Measurements from ENCODE around the gene MTNR1B. TPM values are rescaled to one million over a fixed set of nuclear protein-coding genes. Genes with fewer than 3 reads are reported as not detected.

MTNR1B gene
- total and polyA plus RNA-seq, 4 donors, result not detected

DNA sequence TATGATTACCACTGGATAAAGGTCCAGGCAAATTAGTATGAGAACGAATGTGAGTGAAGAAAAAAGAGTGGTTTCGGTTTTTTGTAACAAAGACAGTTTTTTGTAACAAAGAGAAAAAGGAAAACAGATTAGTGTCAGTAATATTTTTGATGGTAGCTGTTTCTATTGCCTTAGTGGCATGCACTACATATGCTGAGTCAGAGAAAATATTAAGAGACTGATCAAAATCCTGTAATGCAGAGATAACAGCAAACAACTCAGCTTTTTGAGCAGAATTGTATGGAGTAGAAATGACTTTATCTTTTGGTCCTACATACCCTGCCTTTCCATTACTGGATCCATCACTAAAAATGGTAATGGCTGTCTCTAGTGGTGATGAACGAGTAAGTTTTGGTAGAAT, 22.7 kb upstream of the MTNR1B start:
- H3K9me3 ChIP-seq (ENCODE audit: control insufficient read depth, low read length), result peaks cover 5% of the 10 kb centered on the region
- H3K4me1 ChIP-seq (ENCODE audit: control insufficient read depth in 1 of 2, insufficient read depth in 2 of 2, low read length in 2 of 2), result no peaks in the 10 kb centered on the region
- DNase-seq (no peak), ATAC-seq (ENCODE audit: low FRiP score) (no peak)
- intact Hi-C loops (cut with DNase I), result loop anchor here in 1 of 2 donors (10.0 kb wide), 2 partner anchors 118 to 218 kb away; no protein-coding TSS in a partner anchor
- no peak overlapping the region for H3K4me3 ChIP-seq (ENCODE audit: low read length in 2 of 2)
- peaks cover 0 to 1% of the 10 kb centered on the region in 2 donors for H3K27me3 ChIP-seq (ENCODE audit: control insufficient read depth in 1 of 2, insufficient read depth in 2 of 2, low read length in 1 of 2)
- 73 to 79% methylated on average over 3 of the region's 3 CpGs for whole genome bisulfite sequencing, 2 donors
- no peaks in the 10 kb centered on the region for H3K36me3 ChIP-seq (ENCODE audit: control insufficient read depth in 1 of 2, insufficient read depth in 2 of 2, low read length in 1 of 2)
- no peak overlapping the region for H3K27ac ChIP-seq (ENCODE audit: low read depth in 1 of 2, low read length in 2 of 2)

DNA sequence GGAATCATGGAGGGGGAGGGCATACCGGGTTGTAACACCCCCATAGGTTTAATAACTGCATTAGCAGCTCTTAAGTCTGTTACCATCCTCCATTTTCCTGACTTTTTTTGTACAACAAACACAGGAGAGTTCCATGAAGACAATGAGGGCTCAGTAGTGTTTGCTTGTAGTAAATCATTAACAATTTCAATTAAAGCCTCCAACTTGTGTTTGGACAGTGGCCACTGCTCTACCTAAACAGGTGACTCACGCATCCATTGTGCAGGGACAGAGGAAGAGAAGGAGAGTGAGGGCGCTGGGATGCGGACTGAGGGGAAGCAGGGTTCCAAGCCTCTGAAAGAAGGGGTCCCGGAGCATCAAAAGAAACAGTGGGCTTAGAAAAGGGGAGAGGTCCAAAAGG, 21.3 kb upstream of the MTNR1B start:
- no peak for ATAC-seq (ENCODE audit: low FRiP score)
- H3K27ac ChIP-seq (ENCODE audit: low read depth in 1 of 2, low read length in 2 of 2), result no peak overlapping the region
- no peak for DNase-seq
- WGBS, 2 donors, result 85 to 86% methylated on average over 5 of the region's 5 CpGs
- H3K4me1 ChIP-seq (ENCODE audit: control insufficient read depth in 1 of 2, insufficient read depth in 2 of 2, low read length in 2 of 2), result no peaks in the 10 kb centered on the region
- H3K9me3 ChIP-seq (ENCODE audit: control insufficient read depth, low read length), result peaks cover 5% of the 10 kb centered on the region
- peaks cover 0 to 1% of the 10 kb centered on the region in 2 donors for H3K27me3 ChIP-seq (ENCODE audit: control insufficient read depth in 1 of 2, insufficient read depth in 2 of 2, low read length in 1 of 2)
- no peaks in the 10 kb centered on the region for H3K36me3 ChIP-seq (ENCODE audit: control insufficient read depth in 1 of 2, insufficient read depth in 2 of 2, low read length in 1 of 2)
- intact Hi-C loops (cut with DNase I), result loop anchor here in 1 of 2 donors (10.0 kb wide), 2 partner anchors 117 to 217 kb away; no protein-coding TSS in a partner anchor
- H3K4me3 ChIP-seq (ENCODE audit: low read length in 2 of 2), result no peak overlapping the region

DNA sequence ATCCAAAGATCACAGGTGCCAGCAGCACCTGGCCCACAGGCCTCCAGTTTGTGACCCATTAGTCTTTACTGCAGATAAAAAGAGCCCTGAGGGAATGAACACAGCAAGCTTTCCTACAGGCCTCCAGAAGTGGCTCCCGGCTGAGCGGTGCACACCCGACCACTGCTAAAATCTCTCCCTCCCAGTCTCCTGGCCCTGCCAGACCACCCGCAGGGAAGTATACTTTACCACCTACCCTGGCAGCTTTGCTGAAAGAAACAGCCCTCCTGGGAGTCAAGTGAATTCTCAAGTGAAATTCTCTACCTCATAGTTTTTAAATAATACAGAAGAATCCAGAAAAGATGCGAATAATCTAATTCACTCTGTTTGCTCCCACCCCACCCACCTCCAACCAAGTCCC, 15.4 kb upstream of the MTNR1B start:
- no peak overlapping the region for H3K4me3 ChIP-seq (ENCODE audit: low read length in 2 of 2)
- intact Hi-C loops (cut with DNase I), result no loop called here
- DNase-seq (no peak), ATAC-seq (ENCODE audit: low FRiP score) (no peak)
- no peak overlapping the region for H3K27ac ChIP-seq (ENCODE audit: low read depth in 1 of 2, low read length in 2 of 2)
- H3K4me1 ChIP-seq (ENCODE audit: control insufficient read depth in 1 of 2, insufficient read depth in 2 of 2, low read length in 2 of 2), result no peaks in the 10 kb centered on the region
- WGBS, 2 donors, result 64 to 68% methylated on average over 5 of the region's 5 CpGs
- H3K9me3 ChIP-seq (ENCODE audit: control insufficient read depth, low read length), result peaks cover 2% of the 10 kb centered on the region
- peaks cover 0 to 1% of the 10 kb centered on the region in 2 donors for H3K27me3 ChIP-seq (ENCODE audit: control insufficient read depth in 1 of 2, insufficient read depth in 2 of 2, low read length in 1 of 2)
- no peaks in the 10 kb centered on the region for H3K36me3 ChIP-seq (ENCODE audit: control insufficient read depth in 1 of 2, insufficient read depth in 2 of 2, low read length in 1 of 2)

GRCh38 chr11:92955860-92956259, 13.6 kb upstream of the MTNR1B start:
- ATAC-seq (ENCODE audit: low FRiP score) (no peak), DNase-seq (no peak)
- H3K27ac ChIP-seq (ENCODE audit: low read depth in 1 of 2, low read length in 2 of 2), result no peak overlapping the region
- no peaks in the 10 kb centered on the region for H3K4me1 ChIP-seq (ENCODE audit: control insufficient read depth in 1 of 2, insufficient read depth in 2 of 2, low read length in 2 of 2)
- peaks cover 1% of the 10 kb centered on the region for H3K9me3 ChIP-seq (ENCODE audit: control insufficient read depth, low read length)
- H3K36me3 ChIP-seq (ENCODE audit: control insufficient read depth in 1 of 2, insufficient read depth in 2 of 2, low read length in 1 of 2), result no peaks in the 10 kb centered on the region
- H3K27me3 ChIP-seq (ENCODE audit: control insufficient read depth in 1 of 2, insufficient read depth in 2 of 2, low read length in 1 of 2), result peaks cover 0 to 1% of the 10 kb centered on the region in 2 donors
- intact Hi-C loops (cut with DNase I), result no loop called here
- no peak overlapping the region for H3K4me3 ChIP-seq (ENCODE audit: low read length in 2 of 2)

GRCh38 chr11:92960886-92961285, 8.6 kb upstream of the MTNR1B start:
- WGBS, 2 donors, result 39 to 49% methylated on average over 1 of the region's 1 CpG
- intact Hi-C loops (cut with DNase I), result no loop called here
- no peak for DNase-seq
- Histone ChIP-seq H3K4me1 (ENCODE audit: control insufficient read depth in 1 of 2, insufficient read depth in 2 of 2, low read length in 2 of 2) (no peaks in the 10 kb centered on the region), H3K9me3 (ENCODE audit: control insufficient read depth, low read length) (no peaks in the 10 kb centered on the region), H3K4me3 (ENCODE audit: low read length in 2 of 2) (no peak overlapping the region), H3K36me3 (ENCODE audit: control insufficient read depth in 1 of 2, insufficient read depth in 2 of 2, low read length in 1 of 2) (no peaks in the 10 kb centered on the region), H3K27ac (ENCODE audit: low read depth in 1 of 2, low read length in 2 of 2) (no peak overlapping the region), H3K27me3 (ENCODE audit: control insufficient read depth in 1 of 2, insufficient read depth in 2 of 2, low read length in 1 of 2) (no peaks in the 10 kb centered on the region)
- no peak for ATAC-seq (ENCODE audit: low FRiP score)

DNA sequence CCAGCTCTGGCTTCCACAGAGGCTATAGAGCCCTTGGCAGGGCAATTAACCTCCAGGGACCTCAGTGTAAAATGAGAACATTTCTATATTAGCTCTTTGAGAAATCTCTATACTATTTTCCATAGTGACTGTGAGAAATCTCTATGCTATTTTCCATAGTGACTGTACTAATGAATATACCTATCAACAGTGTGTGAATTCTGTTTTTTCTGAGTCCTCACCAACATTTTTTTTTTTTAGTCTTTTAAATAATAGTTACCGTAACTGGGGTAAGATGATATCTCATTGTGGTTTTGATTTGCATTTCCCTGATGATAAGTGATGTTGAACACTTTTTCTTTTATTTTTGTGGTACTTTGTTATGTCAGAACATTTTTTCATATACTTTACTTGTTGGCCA, 7.0 kb upstream of the MTNR1B start:
- no peak overlapping the region for H3K4me3 ChIP-seq (ENCODE audit: low read length in 2 of 2)
- H3K36me3 ChIP-seq (ENCODE audit: control insufficient read depth in 1 of 2, insufficient read depth in 2 of 2, low read length in 1 of 2), result no peaks in the 10 kb centered on the region
- no peaks in the 10 kb centered on the region for H3K27me3 ChIP-seq (ENCODE audit: control insufficient read depth in 1 of 2, insufficient read depth in 2 of 2, low read length in 1 of 2)
- ATAC-seq (ENCODE audit: low FRiP score), result no peak
- no peak overlapping the region for H3K27ac ChIP-seq (ENCODE audit: low read depth in 1 of 2, low read length in 2 of 2)
- 47 to 59% methylated on average over 1 of the region's 1 CpG for WGBS, 2 donors
- H3K4me1 ChIP-seq (ENCODE audit: control insufficient read depth in 1 of 2, insufficient read depth in 2 of 2, low read length in 2 of 2), result no peaks in the 10 kb centered on the region
- no peaks in the 10 kb centered on the region for H3K9me3 ChIP-seq (ENCODE audit: control insufficient read depth, low read length)
- intact Hi-C loops (cut with DNase I), result no loop called here
- no peak for DNase-seq

DNA sequence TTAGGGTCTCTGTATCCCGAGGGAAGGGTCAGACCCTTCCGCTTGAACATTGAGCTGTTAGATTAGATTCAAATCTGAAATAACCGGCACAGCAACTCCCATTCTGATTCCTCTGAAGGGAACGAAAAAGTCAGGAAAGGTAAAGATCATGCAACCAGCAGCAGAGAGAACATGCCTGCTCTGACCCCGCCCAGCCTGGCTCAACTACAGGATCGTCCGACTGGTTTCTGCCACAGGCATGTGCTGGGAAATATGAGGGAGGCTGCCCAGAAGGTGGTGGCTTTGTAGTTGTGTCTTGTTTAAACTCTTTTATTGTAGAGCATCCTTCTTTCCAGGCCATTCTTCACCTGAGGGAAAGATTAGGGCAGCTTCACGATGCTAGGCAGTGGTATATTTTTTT, 5.0 kb upstream of the MTNR1B start:
- Histone ChIP-seq H3K27ac (ENCODE audit: low read depth in 1 of 2, low read length in 2 of 2) (no peak overlapping the region), H3K4me1 (ENCODE audit: control insufficient read depth in 1 of 2, insufficient read depth in 2 of 2, low read length in 2 of 2) (no peaks in the 10 kb centered on the region), H3K36me3 (ENCODE audit: control insufficient read depth in 1 of 2, insufficient read depth in 2 of 2, low read length in 1 of 2) (no peaks in the 10 kb centered on the region), H3K9me3 (ENCODE audit: control insufficient read depth, low read length) (no peaks in the 10 kb centered on the region), H3K27me3 (ENCODE audit: control insufficient read depth in 1 of 2, insufficient read depth in 2 of 2, low read length in 1 of 2) (no peaks in the 10 kb centered on the region), H3K4me3 (ENCODE audit: low read length in 2 of 2) (no peak overlapping the region)
- DNase-seq, result no peak
- no peak for ATAC-seq (ENCODE audit: low FRiP score)
- WGBS, 2 donors, result 67 to 70% methylated on average over 8 of the region's 8 CpGs
- intact Hi-C loops (cut with DNase I), result no loop called here

- no peaks in the 10 kb centered on the region for H3K9me3 ChIP-seq (ENCODE audit: control insufficient read depth, low read length)
- H3K4me3 ChIP-seq (ENCODE audit: low read length in 2 of 2), result no peak overlapping the region
- WGBS, 2 donors, result 78 to 82% methylated on average over 2 of the region's 2 CpGs
- ATAC-seq (ENCODE audit: low FRiP score), result no peak
- intact Hi-C loops (cut with DNase I), result no loop called here
- no peaks in the 10 kb centered on the region for H3K27me3 ChIP-seq (ENCODE audit: control insufficient read depth in 1 of 2, insufficient read depth in 2 of 2, low read length in 1 of 2)
- DNase-seq, result no peak
- no peaks in the 10 kb centered on the region for H3K36me3 ChIP-seq (ENCODE audit: control insufficient read depth in 1 of 2, insufficient read depth in 2 of 2, low read length in 1 of 2)
- H3K27ac ChIP-seq (ENCODE audit: low read depth in 1 of 2, low read length in 2 of 2), result no peak overlapping the region
- no peaks in the 10 kb centered on the region for H3K4me1 ChIP-seq (ENCODE audit: control insufficient read depth in 1 of 2, insufficient read depth in 2 of 2, low read length in 2 of 2)
These were observed 4.3 kb upstream of the MTNR1B start for GRCh38 chr11:92965196-92965595.

DNA sequence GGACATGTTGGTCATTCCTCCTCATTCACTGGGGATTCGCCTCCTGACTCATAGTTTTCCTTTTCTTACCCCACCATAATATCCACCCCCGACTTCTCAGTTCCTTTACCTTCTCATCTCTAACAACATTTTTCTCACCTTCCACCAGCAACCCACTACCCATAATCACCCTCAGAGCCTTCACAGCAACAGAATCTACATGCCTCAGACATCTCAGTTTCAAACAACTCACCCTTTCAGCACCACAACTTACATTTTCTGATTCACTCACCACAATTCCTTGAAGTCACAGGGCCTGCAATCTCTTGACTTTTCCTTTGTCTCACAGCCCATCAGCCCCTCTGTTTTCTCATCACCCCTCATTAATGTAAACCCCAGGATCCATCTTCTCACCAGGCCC, 2.3 kb upstream of the MTNR1B start:
- Histone ChIP-seq H3K4me3 (ENCODE audit: low read length in 2 of 2) (no peak overlapping the region), H3K27me3 (ENCODE audit: control insufficient read depth in 1 of 2, insufficient read depth in 2 of 2, low read length in 1 of 2) (no peaks in the 10 kb centered on the region), H3K27ac (ENCODE audit: low read depth in 1 of 2, low read length in 2 of 2) (no peak overlapping the region), H3K9me3 (ENCODE audit: control insufficient read depth, low read length) (no peaks in the 10 kb centered on the region), H3K36me3 (ENCODE audit: control insufficient read depth in 1 of 2, insufficient read depth in 2 of 2, low read length in 1 of 2) (no peaks in the 10 kb centered on the region), H3K4me1 (ENCODE audit: control insufficient read depth in 1 of 2, insufficient read depth in 2 of 2, low read length in 2 of 2) (no peaks in the 10 kb centered on the region)
- intact Hi-C loops (cut with DNase I), result no loop called here
- WGBS, 2 donors, result 88 to 90% methylated on average over 2 of the region's 2 CpGs
- ATAC-seq (ENCODE audit: low FRiP score), result no peak
- DNase-seq, result no peak
